Thyroid gland (tissue), 4 donors: ENCODE data around the gene TMEM143. TPM values are rescaled to one million over a fixed set of nuclear protein-coding genes. Genes with fewer than 3 reads are reported as not detected.

Experiments used
- DNase-seq, 2 donors: peaks; one replicate each; pipeline ENCODE4 v3.0.0-alpha.2; 2019
- H3K27ac ChIP-seq, 3 donors: fragments of 200-600 bp; sonication (generic); 1 replicate in 2 of 3; 2 replicates in 1 of 3; pipeline ENCODE4 v1.5.1; 2016 to 2019; ENCODE audit warnings: mild to moderate bottlenecking in 1 of 3, moderate library complexity in 1 of 3
- H3K27me3 ChIP-seq: fragments of 200-600 bp; sonication (generic); one replicate; pipeline ENCODE4 v1.5.1; 2019
- H3K36me3 ChIP-seq, 2 donors: fragments of 200-600 bp; sonication (generic); one replicate each; pipeline ENCODE4 v1.5.1; 2016 to 2019
- H3K4me1 ChIP-seq, 2 donors: fragments of 200-600 bp; sonication (generic); one replicate each; pipeline ENCODE4 v1.5.1; 2017 to 2019
- H3K4me3 ChIP-seq, 3 donors: fragments of 200-600 bp; sonication (generic); replicated peaks in 1 of 3; 1 replicate in 2 of 3; 2 replicates in 1 of 3; pipeline ENCODE4 v1.5.1; 2016; ENCODE audit warnings: mild to moderate bottlenecking in 1 of 3
- H3K9me3 ChIP-seq: fragments of 200-600 bp; sonication (generic); one replicate; pipeline ENCODE4 v1.5.1; 2017
- CTCF ChIP-seq, 6 experiments: fragments of 200-600 bp in 3 of 6; fragments of 450-650 bp in 3 of 6; sonication (generic) in 3 of 6; IDR thresholded peaks; one replicate each; pipeline ENCODE4 v1.5.1; 2016 to 2019; ENCODE audit warnings: antibody characterized with exemption in 6 of 6, mild to moderate bottlenecking in 2 of 6, inconsistent platforms in 1 of 6, moderate library complexity in 1 of 6
- POLR2A ChIP-seq, 2 donors: fragments of 450-650 bp; IDR thresholded peaks; one replicate each; pipeline ENCODE4 v1.6.1; 2017; ENCODE audit warnings: antibody characterized with exemption in 2 of 2, mild to moderate bottlenecking in 2 of 2, moderate library complexity in 1 of 2
- WGBS, 2 donors: methylation state at CpG; one replicate each; pipeline ENCODE4 v1.1.5; 2017; 5-methylcytosine and 5-hydroxymethylcytosine counted together
- intact Hi-C: fragments of 100-400 bp; cut with DNase I; formaldehyde crosslinking; loops from one replicate; pipeline ENCODE4 v1.15.1; 2023
- total RNA-seq, 4 donors: library from RNA; depleted of rRNA; stranded (reverse); fragments of >200 nt; gene quantifications; one replicate each; pipeline ENCODE4 v1.2.3, GENCODE V29; 2016

The TMEM143 gene
- total RNA-seq, 4 donors from 2014 or later, result 6.3 to 12.6 (median 9.2) TPM

GRCh38 chr19:48365602-48366001 is 1.9 kb upstream of the TMEM143 start:
- H3K9me3 ChIP-seq, result no peaks in the 10 kb centered on the region
- no peaks in the 10 kb centered on the region for H3K36me3 ChIP-seq
- DNase-seq, result no peak
- H3K4me3 ChIP-seq, result no peak overlapping the region
- no peak overlapping the region for H3K27ac ChIP-seq
- 92 to 94% methylated on average over 9 to 11 of the region's 11 CpGs for WGBS, 2 donors
- no peaks in the 10 kb centered on the region for H3K27me3 ChIP-seq
- H3K4me1 ChIP-seq, result peaks cover 4 to 9% of the 10 kb centered on the region in 2 donors
- intact Hi-C loops, result no loop called here
- no peak for TF ChIP-seq CTCF (IDR thresholded peaks at IDR 0.05)
- TF ChIP-seq POLR2A (IDR thresholded peaks at IDR 0.05), result no peak

DNA sequence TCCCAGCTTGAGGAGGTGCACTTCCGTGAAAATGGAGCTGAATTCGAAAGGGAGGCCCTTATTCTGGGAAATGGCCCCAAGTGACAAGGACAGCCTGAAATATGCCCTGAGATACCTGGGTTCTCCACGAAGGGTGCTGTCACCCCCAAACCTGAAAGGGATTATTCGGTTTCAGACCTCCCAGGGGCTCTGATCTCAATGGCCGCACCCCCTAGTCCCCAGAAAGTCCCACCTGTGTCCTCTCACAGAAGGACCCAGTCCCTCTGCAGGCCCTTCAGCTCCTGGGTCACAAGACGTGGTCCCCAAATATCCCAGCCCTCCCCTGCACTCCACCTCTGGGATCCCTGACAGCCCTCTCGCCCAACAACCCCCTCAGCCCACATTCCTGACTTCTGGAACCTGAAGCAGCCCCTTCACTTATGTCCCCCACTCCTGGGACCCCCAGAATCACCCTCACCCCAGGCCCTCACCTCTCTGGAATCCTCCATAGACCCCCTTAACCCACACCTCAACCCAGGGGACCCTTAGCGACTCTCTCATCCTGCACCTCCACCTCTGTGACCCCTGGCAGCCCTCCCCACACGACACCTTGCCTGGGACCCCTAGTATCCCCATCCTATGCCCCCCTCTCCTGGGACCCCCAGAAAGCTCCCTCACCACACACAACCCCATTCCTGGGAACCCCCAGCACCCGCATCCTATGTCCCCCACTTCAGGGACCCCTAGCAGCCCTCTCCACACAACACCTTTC is 1.0 kb upstream of the TMEM143 start:
- WGBS, 2 donors, result 66 to 77% methylated on average over 9 to 10 of the region's 10 CpGs

GRCh38 chr19:48363500-48363809 is 285 bp downstream of the TMEM143 start:
- 0 to 4% methylated on average over 2 to 8 of the region's 10 CpGs for WGBS, 2 donors
- Histone ChIP-seq H3K4me1 (peaks cover 4 to 9% of the 10 kb centered on the region in 2 donors), H3K9me3 (no peaks in the 10 kb centered on the region), H3K4me3 (peak overlapping the region; percentile 45 to 63 (median 46)), H3K36me3 (no peaks in the 10 kb centered on the region), H3K27me3 (no peaks in the 10 kb centered on the region), H3K27ac (peak overlapping the region; percentile 94 to 97 (median 96))
- peak in 1 of 2 donors; percentile 45 for DNase-seq
- intact Hi-C loops, result no loop called here
- TF ChIP-seq CTCF (IDR thresholded peaks at IDR 0.05) (no peak), POLR2A (IDR thresholded peaks at IDR 0.05) (no peak)

More for the DNA sequence above, 1.0 kb upstream of the TMEM143 start:
- Histone ChIP-seq H3K4me3 (peak overlapping the region in 1 of 3 donors; percentile 6), H3K36me3 (no peaks in the 10 kb centered on the region), H3K27ac (peak overlapping the region; percentile 34 to 96 (median 94)), H3K27me3 (no peaks in the 10 kb centered on the region), H3K9me3 (no peaks in the 10 kb centered on the region), H3K4me1 (peaks cover 4 to 9% of the 10 kb centered on the region in 2 donors)
- intact Hi-C loops, result no loop called here
- peak in 1 of 2 donors; percentile 12 for DNase-seq
- no peak for TF ChIP-seq CTCF (IDR thresholded peaks at IDR 0.05)
- no peak for TF ChIP-seq POLR2A (IDR thresholded peaks at IDR 0.05)

DNA sequence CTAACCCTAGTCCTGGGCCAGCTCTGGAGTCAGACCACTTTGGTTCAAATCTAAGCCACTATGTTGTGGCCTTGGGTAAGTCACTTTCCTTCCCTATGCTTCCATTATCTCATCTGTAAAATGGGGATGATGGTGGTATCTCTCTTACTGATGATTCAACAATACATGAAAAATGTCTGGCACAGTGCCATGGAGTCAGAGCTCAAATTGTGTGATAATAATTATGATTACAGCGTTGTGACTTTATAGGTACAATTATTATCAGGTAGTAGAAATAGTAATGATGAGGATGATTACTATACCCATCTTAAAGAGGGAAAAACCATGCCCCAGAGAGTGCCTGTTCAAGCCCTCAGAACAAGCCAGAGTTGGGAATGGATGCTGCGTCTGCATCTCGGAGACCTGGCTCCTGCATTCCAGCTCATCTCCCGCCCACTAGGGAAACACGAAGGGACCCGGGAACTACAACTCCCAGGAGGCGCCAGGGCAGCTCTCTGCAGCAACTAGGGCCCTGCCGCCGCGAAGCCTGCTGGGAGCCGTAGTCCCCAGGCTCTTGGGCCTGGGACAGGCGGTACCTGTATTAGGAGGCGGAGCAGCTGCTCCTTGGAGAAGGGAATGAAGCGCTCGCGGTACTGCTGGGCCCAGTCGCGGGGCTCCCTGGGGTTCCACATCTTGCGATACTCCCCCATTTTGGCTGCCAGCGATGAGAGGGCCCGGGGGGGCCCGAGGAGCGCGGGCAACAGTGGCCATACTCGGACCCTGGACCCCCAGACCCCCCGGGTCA is 832 bp downstream of the TMEM143 start:
- 6 to 7% methylated on average over 13 to 16 of the region's 26 CpGs for WGBS, 2 donors
- Histone ChIP-seq H3K4me1 (peaks cover 4 to 9% of the 10 kb centered on the region in 2 donors), H3K27ac (peak overlapping the region; percentile 94 to 97 (median 96)), H3K36me3 (no peaks in the 10 kb centered on the region), H3K9me3 (no peaks in the 10 kb centered on the region), H3K27me3 (no peaks in the 10 kb centered on the region), H3K4me3 (peak overlapping the region; percentile 45 to 63 (median 46))
- TF ChIP-seq POLR2A (IDR thresholded peaks at IDR 0.05) (peak in 1 of 2 donors; percentile 84), CTCF (IDR thresholded peaks at IDR 0.05) (peak in 1 of 6 experiments; percentile 32)
- peak; percentile 98 for DNase-seq
- intact Hi-C loops, result no loop called here

DNA sequence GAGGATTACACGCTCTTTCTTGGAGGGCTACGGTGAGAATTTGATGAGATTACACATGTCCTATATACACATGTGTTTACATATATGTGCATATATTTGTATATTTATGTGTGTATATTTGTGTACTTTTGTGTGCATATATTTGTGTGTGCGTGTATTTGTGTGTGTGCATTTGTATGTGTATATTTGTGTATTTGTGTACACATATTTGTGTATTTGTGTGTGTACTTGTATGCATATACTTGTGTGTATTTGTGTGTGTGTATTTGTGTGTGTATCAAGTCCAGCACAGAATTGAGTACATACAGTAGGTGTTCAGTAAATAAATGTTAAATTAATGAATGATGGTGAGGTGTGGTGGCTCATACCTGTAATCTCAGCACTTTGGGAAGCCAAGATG is 1.8 kb downstream of the TMEM143 start:
- Histone ChIP-seq H3K9me3 (no peaks in the 10 kb centered on the region), H3K4me1 (peaks cover 4 to 9% of the 10 kb centered on the region in 2 donors), H3K27ac (no peak overlapping the region), H3K4me3 (no peak overlapping the region), H3K27me3 (no peaks in the 10 kb centered on the region), H3K36me3 (no peaks in the 10 kb centered on the region)
- TF ChIP-seq POLR2A (IDR thresholded peaks at IDR 0.05) (no peak), CTCF (IDR thresholded peaks at IDR 0.05) (no peak)
- intact Hi-C loops, result no loop called here
- no peak for DNase-seq
- WGBS, 2 donors, result 96 to 99% methylated on average over 3 of the region's 3 CpGs
